ENCODE results near the gene MATN1.

Gene MATN1

GRCh38 chr1:30675289-30675688 is 48.1 kb downstream of the MATN1 start:
- no peak overlapping the region for H3K27ac Mint-ChIP-seq
- peaks cover 30% of the 10 kb centered on the region for H3K27me3 Mint-ChIP-seq
- DNase-seq: no peak

DNA sequence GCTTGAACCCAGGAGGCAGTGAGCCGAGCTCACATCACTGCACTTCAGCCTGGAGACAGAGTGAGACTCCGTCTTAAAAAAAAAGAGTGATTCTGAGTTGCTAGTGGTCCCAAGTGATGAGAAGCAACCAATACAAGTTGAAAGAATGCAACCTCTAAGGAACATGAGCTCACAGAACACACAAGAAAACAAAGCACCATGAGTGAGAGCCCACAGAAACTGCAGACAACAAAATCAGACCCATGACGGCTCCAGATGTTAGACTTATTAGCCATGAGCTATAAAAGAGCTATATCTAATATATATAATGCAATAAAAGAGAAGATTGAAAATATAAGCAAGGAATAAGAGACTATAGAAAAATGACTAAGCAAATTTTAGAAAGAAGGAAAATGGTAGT is 50.0 kb downstream of the MATN1 start:
- peaks cover 35% of the 10 kb centered on the region for H3K27me3 Mint-ChIP-seq
- peaks cover 7% of the 10 kb centered on the region for H3K9me3 Mint-ChIP-seq
- H3K27ac Mint-ChIP-seq: no peak overlapping the region
- DNase-seq: no peak
- H3K4me3 Mint-ChIP-seq: no peak overlapping the region
- H3K36me3 Mint-ChIP-seq (ENCODE audit: low read depth): no peaks in the 10 kb centered on the region
- H3K4me1 Mint-ChIP-seq (ENCODE audit: low read depth): no peaks in the 10 kb centered on the region

More at GRCh38 chr1:30675289-30675688, 48.1 kb downstream of the MATN1 start:
- Mint-ChIP-seq H3K36me3 (ENCODE audit: low read depth) (no peaks in the 10 kb centered on the region), H3K4me3 (no peak overlapping the region), H3K9me3 (peaks cover 7% of the 10 kb centered on the region), H3K4me1 (ENCODE audit: low read depth) (no peaks in the 10 kb centered on the region)

DNA sequence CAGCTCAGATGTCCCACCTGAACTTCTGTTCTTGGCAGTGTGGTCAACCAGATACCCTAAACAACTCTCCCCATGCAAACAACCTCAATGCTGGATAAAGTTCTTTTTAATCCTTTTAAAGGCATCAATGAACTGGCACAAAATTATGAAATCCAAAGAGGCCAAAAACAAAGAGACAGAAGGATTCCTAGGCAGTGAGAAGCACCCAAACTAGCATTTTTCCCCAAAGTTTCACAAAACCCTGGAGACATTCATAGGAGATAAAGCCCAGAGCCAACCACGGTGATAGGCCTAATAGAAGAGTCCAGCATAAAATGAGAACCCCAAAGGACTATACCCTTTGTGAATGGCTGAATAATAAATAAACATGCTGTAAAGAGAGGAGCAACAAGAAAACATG is 50.7 kb downstream of the MATN1 start:
- H3K27ac Mint-ChIP-seq: no peak overlapping the region
- peaks cover 7% of the 10 kb centered on the region for H3K9me3 Mint-ChIP-seq
- no peaks in the 10 kb centered on the region for H3K36me3 Mint-ChIP-seq (ENCODE audit: low read depth)
- H3K27me3 Mint-ChIP-seq: peaks cover 33% of the 10 kb centered on the region
- H3K4me1 Mint-ChIP-seq (ENCODE audit: low read depth): no peaks in the 10 kb centered on the region
- DNase-seq: no peak
- H3K4me3 Mint-ChIP-seq: no peak overlapping the region

DNA sequence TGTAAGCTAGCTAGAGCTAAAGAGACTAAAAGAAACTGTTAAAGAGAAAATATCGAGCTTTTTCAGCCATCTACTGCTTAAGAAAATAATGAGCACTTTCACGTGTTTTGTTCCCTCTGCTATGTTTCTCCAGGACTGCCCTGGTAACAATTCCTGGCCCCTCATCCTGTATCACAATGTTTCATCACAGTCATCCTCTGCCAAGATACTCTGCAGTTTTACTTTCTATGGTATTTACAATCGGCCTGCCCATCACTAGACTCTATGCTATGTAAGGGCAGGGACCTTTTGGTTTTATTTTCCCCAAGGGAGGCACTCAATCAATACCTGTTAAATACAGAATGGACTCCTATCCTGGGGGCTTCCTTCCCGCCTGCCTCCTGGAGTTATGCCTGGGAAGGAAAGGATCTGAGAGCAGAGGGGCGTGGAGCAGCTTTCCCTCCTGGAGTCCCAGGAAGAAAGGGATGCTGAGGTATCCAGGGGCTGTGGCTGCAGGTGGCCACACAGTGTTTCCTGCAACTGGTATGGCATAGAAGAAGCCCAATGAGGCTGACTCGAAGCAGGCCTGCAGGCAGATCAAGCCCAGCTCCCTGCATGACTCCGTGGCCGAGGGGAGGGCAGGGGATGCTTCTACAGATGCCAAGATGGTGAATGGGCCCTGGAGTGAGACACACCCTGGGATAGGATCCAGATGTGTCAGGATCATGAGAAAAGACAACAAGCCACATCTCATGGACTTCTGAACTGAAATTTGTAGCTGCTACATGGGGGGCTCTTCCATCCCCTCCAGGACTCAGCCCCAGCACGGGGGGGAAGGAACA is 52.9 kb downstream of the MATN1 start:
- Mint-ChIP-seq H3K4me1 (ENCODE audit: low read depth) (no peaks in the 10 kb centered on the region), H3K4me3 (no peak overlapping the region), H3K9me3 (peaks cover 7% of the 10 kb centered on the region), H3K27ac (no peak overlapping the region), H3K27me3 (peaks cover 27% of the 10 kb centered on the region), H3K36me3 (ENCODE audit: low read depth) (no peaks in the 10 kb centered on the region)
- DNase-seq: no peak

GRCh38 chr1:30668546-30669327 is 54.6 kb downstream of the MATN1 start:
- DNase-seq: no peak
- Mint-ChIP-seq H3K36me3 (ENCODE audit: low read depth) (no peaks in the 10 kb centered on the region), H3K27ac (no peak overlapping the region), H3K4me3 (no peak overlapping the region), H3K9me3 (peaks cover 2% of the 10 kb centered on the region), H3K27me3 (peaks cover 23% of the 10 kb centered on the region), H3K4me1 (ENCODE audit: low read depth) (no peaks in the 10 kb centered on the region)

- no peak for DNase-seq
- H3K36me3 Mint-ChIP-seq (ENCODE audit: low read depth): no peaks in the 10 kb centered on the region
- H3K4me3 Mint-ChIP-seq: no peak overlapping the region
- no peaks in the 10 kb centered on the region for H3K4me1 Mint-ChIP-seq (ENCODE audit: low read depth)
- no peak overlapping the region for H3K27ac Mint-ChIP-seq
- peaks cover 23% of the 10 kb centered on the region for H3K27me3 Mint-ChIP-seq
- H3K9me3 Mint-ChIP-seq: no peaks in the 10 kb centered on the region
Measured at GRCh38 chr1:30668024-30668423, 55.4 kb downstream of the MATN1 start.

DNA sequence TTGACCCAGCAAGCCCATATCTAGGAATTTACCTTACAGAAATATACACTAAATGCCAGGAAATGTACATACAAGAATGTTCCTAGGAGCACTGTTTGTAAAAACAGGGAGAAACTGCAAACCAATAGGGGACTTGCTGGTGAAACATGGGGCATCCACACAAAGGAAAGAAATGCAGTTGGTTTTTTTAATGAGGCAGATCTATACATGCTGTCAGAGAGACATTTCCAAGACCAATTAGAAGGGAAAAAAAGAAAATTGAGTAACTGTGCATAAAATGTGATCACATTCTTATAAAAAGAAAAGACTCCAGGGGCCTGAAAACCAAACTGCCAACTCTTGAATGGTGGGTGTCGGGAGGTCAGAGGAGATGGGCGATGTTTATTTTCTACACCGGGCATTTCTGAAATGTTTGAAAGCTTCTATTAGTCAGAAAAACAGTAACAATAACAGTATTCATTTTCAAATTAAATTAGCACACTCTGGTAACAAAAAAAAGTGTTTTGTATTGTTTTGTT is 56.6 kb downstream of the MATN1 start:
- Mint-ChIP-seq H3K9me3 (no peaks in the 10 kb centered on the region), H3K4me1 (ENCODE audit: low read depth) (no peaks in the 10 kb centered on the region), H3K4me3 (no peak overlapping the region), H3K27ac (no peak overlapping the region), H3K27me3 (peaks cover 15% of the 10 kb centered on the region), H3K36me3 (ENCODE audit: low read depth) (no peaks in the 10 kb centered on the region)
- DNase-seq: no peak

DNA sequence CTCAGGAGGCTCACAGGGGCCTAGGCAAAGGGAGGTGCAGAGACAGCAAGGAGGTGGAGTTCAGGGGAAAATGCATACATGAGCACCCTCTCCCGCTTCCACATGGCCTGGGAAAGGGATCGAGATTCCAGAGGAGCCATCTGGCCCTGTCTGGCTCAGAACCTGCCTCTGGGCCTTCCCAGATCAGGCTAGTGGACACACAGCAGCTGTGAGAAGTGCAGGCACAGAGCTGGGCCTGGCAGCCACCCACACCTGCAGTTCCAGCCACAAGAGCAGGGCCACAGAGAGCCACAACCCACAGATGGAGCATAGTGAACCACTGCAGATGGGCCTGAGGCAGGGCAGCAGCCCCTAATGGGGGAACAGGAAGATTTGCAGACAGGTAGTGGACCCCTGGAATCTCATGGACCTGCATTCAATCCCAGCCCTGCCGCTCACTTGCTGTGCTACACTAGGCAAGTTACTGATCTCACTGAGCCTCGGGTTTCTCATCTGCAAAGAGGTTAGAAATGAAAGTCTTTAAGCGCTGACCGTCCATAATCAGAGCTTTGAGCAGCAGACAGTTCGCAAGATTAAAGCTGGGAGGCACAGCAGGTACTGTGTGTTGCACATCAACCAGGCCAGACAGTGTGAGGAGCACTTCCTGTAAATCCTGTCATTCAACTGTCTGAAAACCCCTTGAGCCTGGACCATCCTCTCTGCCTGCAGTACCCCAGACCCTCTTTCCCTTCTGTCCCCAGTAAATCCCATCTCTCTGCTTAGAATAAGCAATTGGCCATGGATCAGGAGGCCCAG is 58.0 kb downstream of the MATN1 start:
- Mint-ChIP-seq H3K4me3 (no peak overlapping the region), H3K36me3 (ENCODE audit: low read depth) (no peaks in the 10 kb centered on the region), H3K9me3 (no peaks in the 10 kb centered on the region), H3K4me1 (ENCODE audit: low read depth) (no peaks in the 10 kb centered on the region), H3K27me3 (peaks cover 15% of the 10 kb centered on the region), H3K27ac (no peak overlapping the region)
- DNase-seq: no peak

- H3K27ac Mint-ChIP-seq: no peak overlapping the region
- H3K9me3 Mint-ChIP-seq: no peaks in the 10 kb centered on the region
- H3K36me3 Mint-ChIP-seq (ENCODE audit: low read depth): no peaks in the 10 kb centered on the region
- peaks cover 6% of the 10 kb centered on the region for H3K27me3 Mint-ChIP-seq
- no peak overlapping the region for H3K4me3 Mint-ChIP-seq
- H3K4me1 Mint-ChIP-seq (ENCODE audit: low read depth): no peaks in the 10 kb centered on the region
- DNase-seq: no peak
Measured at GRCh38 chr1:30664103-30664755, 59.2 kb downstream of the MATN1 start.

DNA sequence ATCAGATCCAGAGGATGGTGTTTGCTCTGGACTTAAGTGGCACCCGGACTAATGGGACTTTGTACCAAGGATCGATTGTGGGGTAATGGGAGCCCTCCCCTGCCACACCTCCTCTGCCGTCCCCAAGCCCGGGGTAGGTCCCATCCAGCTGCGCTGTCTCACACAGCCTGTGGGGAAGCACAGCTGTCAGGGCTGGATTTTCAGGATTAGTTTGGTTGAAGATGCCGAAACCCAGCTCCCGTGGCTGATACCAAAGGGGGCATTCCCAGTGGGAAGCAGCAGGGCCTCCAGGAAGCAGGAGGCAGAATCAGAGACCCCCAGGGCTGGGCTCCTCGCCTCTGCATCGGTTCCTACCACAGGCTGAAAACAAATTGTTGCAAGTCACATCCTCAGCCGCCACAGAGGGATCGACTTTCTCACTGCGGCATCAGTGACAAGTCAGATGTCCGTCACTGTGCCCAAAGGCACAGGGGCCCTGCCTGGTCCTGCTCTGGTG is 59.7 kb downstream of the MATN1 start:
- Mint-ChIP-seq H3K27me3 (peaks cover 7% of the 10 kb centered on the region), H3K4me3 (no peak overlapping the region), H3K27ac (no peak overlapping the region), H3K9me3 (no peaks in the 10 kb centered on the region), H3K4me1 (ENCODE audit: low read depth) (no peaks in the 10 kb centered on the region), H3K36me3 (ENCODE audit: low read depth) (no peaks in the 10 kb centered on the region)
- no peak for DNase-seq

DNA sequence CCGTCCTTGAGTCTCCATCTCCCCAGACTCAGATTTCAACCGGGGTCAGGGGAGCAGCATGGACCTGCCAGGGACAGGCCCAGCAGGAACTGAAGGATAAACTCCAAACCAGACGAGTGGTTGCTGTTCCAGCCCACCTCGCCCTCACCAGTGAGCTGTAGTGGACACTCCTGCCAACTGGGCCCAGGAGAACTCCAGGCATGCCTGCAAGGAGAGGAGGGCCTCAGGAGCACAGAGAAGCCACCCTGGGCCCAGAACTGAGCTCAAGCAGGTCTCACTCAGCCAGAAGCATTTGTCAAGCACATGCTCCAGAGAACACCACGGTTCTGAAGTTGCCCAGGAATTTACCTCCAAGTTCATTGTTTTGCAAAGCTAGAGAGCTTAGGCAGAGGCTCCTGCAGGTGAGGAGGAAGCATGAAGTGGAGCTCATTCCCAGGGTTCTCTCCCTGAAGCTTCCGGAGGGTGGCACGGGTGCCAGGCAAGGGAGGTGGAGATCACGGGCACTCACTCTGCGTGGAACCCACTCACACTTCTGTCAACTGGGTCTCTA is 61.0 kb downstream of the MATN1 start:
- Mint-ChIP-seq H3K4me1 (ENCODE audit: low read depth) (no peaks in the 10 kb centered on the region), H3K4me3 (no peak overlapping the region), H3K27ac (no peak overlapping the region), H3K9me3 (no peaks in the 10 kb centered on the region), H3K27me3 (peaks cover 14% of the 10 kb centered on the region), H3K36me3 (ENCODE audit: low read depth) (no peaks in the 10 kb centered on the region)
- no peak for DNase-seq

- Mint-ChIP-seq H3K9me3 (no peaks in the 10 kb centered on the region), H3K36me3 (ENCODE audit: low read depth) (no peaks in the 10 kb centered on the region), H3K4me3 (no peak overlapping the region), H3K4me1 (ENCODE audit: low read depth) (no peaks in the 10 kb centered on the region), H3K27ac (no peak overlapping the region), H3K27me3 (peaks cover 18% of the 10 kb centered on the region)
- no peak for DNase-seq
Measured at GRCh38 chr1:30661311-30661710, 62.1 kb downstream of the MATN1 start.
